HL-60 (cell line): ENCODE measurements around the gene CACNB3.

Experiments used
- CTCF ChIP-seq: IDR thresholded peaks from one replicate; pipeline ENCODE4 v1.5.1; 2011; ENCODE audit warnings: low read length, control low read depth, inconsistent platforms; ENCODE audit not compliant: insufficient read depth
- GABPA ChIP-seq: IDR thresholded peaks from 2 replicates; pipeline ENCODE4 v1.6.1; 2012; ENCODE audit warnings: low read depth
- POLR2AphosphoS5 ChIP-seq: IDR thresholded peaks from 2 replicates; pipeline ENCODE4 v1.6.1; 2012; ENCODE audit warnings: low read depth
- SPI1 ChIP-seq: IDR thresholded peaks from 2 replicates; pipeline ENCODE4 v1.6.1; 2012; ENCODE audit warnings: low read depth, mild to moderate bottlenecking, borderline replicate concordance
- TF ChIP-seq, protein P1 (sequence below): IDR thresholded peaks from 2 replicates; pipeline ENCODE4 v1.6.1; 2012; ENCODE audit warnings: low read depth; ENCODE audit not compliant: insufficient replicate concordance

DNA sequence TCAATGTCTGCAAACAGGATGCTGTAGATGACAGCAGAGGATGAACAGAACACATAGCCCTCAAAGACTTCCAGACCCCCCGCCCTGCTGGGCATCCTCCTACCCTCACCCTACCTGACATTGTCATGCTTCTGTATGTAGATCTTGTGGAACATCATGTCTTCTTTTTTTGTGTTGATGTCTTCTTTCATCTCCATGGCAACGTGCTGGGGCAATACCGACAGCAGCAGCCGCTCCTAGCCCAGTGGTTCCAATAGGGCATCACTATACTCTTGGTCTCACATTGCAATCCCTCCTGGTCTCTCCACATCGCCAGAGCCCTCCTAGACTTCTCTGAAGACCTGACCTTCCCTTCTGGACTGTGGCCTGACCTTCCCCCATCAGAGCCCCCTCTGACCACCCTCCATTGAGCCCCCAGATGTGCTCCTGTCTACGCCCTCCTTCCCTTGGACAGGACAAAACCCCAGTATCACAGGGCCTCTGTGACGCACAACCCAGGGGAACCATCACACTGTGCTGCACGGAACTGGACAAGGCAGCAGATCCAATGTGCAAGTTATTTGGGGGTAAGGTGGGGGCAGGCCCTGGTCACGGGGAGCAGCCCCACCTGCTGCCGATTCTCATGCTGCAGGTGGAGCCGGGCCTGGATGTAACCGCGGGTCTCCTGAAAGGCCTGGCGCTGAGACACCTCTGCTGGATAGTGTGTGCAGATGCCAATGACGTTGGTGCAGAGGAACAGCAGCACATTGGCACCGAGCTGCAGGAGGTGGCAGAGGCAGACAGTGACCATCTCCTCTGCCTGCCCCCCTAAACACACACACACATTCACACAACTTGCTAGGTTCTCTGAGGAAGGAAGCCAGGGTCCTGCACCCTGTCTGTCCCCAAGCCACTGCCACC, 40.5 kb upstream of the CACNB3 start:
- TF ChIP-seq, protein P1, sequence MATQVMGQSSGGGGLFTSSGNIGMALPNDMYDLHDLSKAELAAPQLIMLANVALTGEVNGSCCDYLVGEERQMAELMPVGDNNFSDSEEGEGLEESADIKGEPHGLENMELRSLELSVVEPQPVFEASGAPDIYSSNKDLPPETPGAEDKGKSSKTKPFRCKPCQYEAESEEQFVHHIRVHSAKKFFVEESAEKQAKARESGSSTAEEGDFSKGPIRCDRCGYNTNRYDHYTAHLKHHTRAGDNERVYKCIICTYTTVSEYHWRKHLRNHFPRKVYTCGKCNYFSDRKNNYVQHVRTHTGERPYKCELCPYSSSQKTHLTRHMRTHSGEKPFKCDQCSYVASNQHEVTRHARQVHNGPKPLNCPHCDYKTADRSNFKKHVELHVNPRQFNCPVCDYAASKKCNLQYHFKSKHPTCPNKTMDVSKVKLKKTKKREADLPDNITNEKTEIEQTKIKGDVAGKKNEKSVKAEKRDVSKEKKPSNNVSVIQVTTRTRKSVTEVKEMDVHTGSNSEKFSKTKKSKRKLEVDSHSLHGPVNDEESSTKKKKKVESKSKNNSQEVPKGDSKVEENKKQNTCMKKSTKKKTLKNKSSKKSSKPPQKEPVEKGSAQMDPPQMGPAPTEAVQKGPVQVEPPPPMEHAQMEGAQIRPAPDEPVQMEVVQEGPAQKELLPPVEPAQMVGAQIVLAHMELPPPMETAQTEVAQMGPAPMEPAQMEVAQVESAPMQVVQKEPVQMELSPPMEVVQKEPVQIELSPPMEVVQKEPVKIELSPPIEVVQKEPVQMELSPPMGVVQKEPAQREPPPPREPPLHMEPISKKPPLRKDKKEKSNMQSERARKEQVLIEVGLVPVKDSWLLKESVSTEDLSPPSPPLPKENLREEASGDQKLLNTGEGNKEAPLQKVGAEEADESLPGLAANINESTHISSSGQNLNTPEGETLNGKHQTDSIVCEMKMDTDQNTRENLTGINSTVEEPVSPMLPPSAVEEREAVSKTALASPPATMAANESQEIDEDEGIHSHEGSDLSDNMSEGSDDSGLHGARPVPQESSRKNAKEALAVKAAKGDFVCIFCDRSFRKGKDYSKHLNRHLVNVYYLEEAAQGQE, result no peak
- no peak for TF ChIP-seq GABPA
- no peak for TF ChIP-seq CTCF
- no peak for TF ChIP-seq POLR2AphosphoS5
- TF ChIP-seq SPI1, result no peak
